GM12892 (cell line): ENCODE data around the gene CHRM2.

Experiments used
- DNase-seq: peaks from one replicate; pipeline ENCODE4 v3.0.0; 2011; ENCODE audit not compliant: insufficient read length
- FAIRE-seq: peaks from 2 replicates; lab custom pipeline; 2011; peaks lifted over from hg19 to GRCh38; lab: Jason Lieb, UNC
- POLR2A ChIP-seq: IDR thresholded peaks from 2 replicates; pipeline ENCODE4 v1.6.1; 2011; ENCODE audit warnings: low read depth, low read length, control low read depth
- POLR2AphosphoS5 ChIP-seq: IDR thresholded peaks from 2 replicates; pipeline ENCODE4 v1.6.1; 2011; ENCODE audit warnings: low read depth, low read length, control low read depth
- TAF1 ChIP-seq: IDR thresholded peaks from 2 replicates; pipeline ENCODE4 v1.6.1; 2011; ENCODE audit warnings: low read depth, mild to moderate bottlenecking, control low read depth, low read length, borderline replicate concordance

CHRM2 gene

DNA sequence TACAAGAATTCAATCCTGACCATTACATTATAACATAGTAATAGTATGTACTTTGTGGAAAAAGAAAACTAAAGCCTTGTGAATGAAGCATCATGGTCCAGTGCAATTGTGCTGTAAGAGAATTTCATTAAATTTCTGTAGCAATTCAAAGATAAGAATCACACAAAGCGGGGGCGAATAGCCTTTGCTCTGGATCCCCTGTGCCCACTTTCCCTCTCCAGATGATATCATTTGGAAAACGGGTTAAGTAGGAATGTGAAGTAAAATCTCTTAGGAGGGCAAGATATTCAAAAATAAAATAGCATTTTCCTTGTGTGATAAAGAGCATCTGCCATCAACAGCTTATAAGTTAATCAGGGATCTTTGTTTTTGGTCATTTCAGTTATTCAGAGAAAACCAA is 177.1 kb downstream of the CHRM2 start:
- FAIRE-seq (no peak), DNase-seq (no peak)
- TF ChIP-seq POLR2AphosphoS5 (no peak), TAF1 (no peak), POLR2A (no peak)

- FAIRE-seq, result no peak
These were observed 201.0 kb downstream of the CHRM2 start for GRCh38 chr7:137069249-137069963.

More at GRCh38 chr7:137069249-137069963, 201.0 kb downstream of the CHRM2 start:
- no peak for TF ChIP-seq TAF1
- no peak for TF ChIP-seq POLR2AphosphoS5
- no peak for TF ChIP-seq POLR2A
- DNase-seq, result no peak
